Smooth muscle cell (in vitro differentiated cells): ENCODE data around the gene MTHFR. TPM values are rescaled to one million over a fixed set of nuclear protein-coding genes. Genes with fewer than 3 reads are reported as not detected.

ENCODE experiments used
- DNase-seq: peaks from one replicate; lab custom pipeline; 2025; ENCODE audit not compliant: unreplicated experiment; lab: John Stamatoyannopoulos, UW
- H2AFZ ChIP-seq: fragments of 200-600 bp; sonication (generic); 2 replicates; pipeline ENCODE4 v1.6.0; 2016; ENCODE audit warnings: antibody characterized with exemption, low read depth, mild to moderate bottlenecking
- H3F3A ChIP-seq: fragments of 200-600 bp; sonication (generic); 2 replicates; pipeline ENCODE4 v1.6.0; 2017; ENCODE audit warnings: antibody characterized with exemption, low read depth
- H3K27ac ChIP-seq: fragments of 200-600 bp; sonication (generic); 2 replicates; pipeline ENCODE4 v1.5.1; 2016; ENCODE audit warnings: low read depth, mild to moderate bottlenecking
- H3K27me3 ChIP-seq: fragments of 200-600 bp; sonication (generic); 2 replicates; pipeline ENCODE4 v1.6.1; 2016; ENCODE audit warnings: low read depth, mild to moderate bottlenecking
- H3K36me3 ChIP-seq: fragments of 200-600 bp; sonication (generic); 2 replicates; pipeline ENCODE4 v1.5.1; 2016; ENCODE audit warnings: low read depth
- H3K4me1 ChIP-seq: fragments of 200-600 bp; sonication (generic); 2 replicates; pipeline ENCODE4 v1.5.1; 2016; ENCODE audit warnings: low read depth
- H3K4me2 ChIP-seq: fragments of 200-600 bp; sonication (generic); 2 replicates; pipeline ENCODE4 v1.6.0; 2016; ENCODE audit warnings: mild to moderate bottlenecking
- H3K4me3 ChIP-seq: fragments of 200-600 bp; sonication (generic); 2 replicates; pipeline ENCODE4 v1.5.1; 2016; ENCODE audit warnings: mild to moderate bottlenecking
- H3K79me2 ChIP-seq: fragments of 200-600 bp; sonication (generic); 2 replicates; pipeline ENCODE4 v1.6.0; 2016; ENCODE audit warnings: low read depth, mild to moderate bottlenecking
- H3K9ac ChIP-seq: fragments of 200-600 bp; sonication (generic); 2 replicates; pipeline ENCODE4 v1.6.0; 2016; ENCODE audit warnings: low read depth
- H3K9me3 ChIP-seq: fragments of 200-600 bp; sonication (generic); replicated peaks from 2 replicates; pipeline ENCODE4 v1.5.1; 2016; ENCODE audit warnings: low read depth
- H4K20me1 ChIP-seq: fragments of 200-600 bp; sonication (generic); 2 replicates; pipeline ENCODE4 v1.6.0; 2016; ENCODE audit warnings: low read depth
- WGBS: methylation state at CpG from one replicate; pipeline ENCODE4 v1.1.7; 2016; ENCODE audit warnings: low lambda C conversion rate; 5-methylcytosine and 5-hydroxymethylcytosine counted together
- polyA plus RNA-seq: library from polyadenylated mRNA; unstranded; fragments of >200 nt; fragmentation: Nextera tagmentation; extraction: Ambion mirVana; gene quantifications from 2 replicates; pipeline ENCODE4 v1.2.1, GENCODE V29; 2016
- total RNA-seq: library from RNA; depleted of rRNA; stranded (reverse); fragments of >200 nt; gene quantifications from 2 replicates; pipeline ENCODE4 v1.2.3, GENCODE V29; 2014
- TF ChIP-seq, protein P1 (sequence below): fragments of 200-600 bp; sonication (generic); IDR thresholded peaks from 2 replicates; pipeline ENCODE4 v1.5.1; 2017; ENCODE audit warnings: borderline replicate concordance, mild to moderate bottlenecking, antibody characterized with exemption; ENCODE audit not compliant: insufficient read depth, poor library complexity, severe bottlenecking

The MTHFR gene
- total and polyA plus RNA-seq, 2 experiments from 2014 or later, result 6.1 to 15.2 TPM

DNA sequence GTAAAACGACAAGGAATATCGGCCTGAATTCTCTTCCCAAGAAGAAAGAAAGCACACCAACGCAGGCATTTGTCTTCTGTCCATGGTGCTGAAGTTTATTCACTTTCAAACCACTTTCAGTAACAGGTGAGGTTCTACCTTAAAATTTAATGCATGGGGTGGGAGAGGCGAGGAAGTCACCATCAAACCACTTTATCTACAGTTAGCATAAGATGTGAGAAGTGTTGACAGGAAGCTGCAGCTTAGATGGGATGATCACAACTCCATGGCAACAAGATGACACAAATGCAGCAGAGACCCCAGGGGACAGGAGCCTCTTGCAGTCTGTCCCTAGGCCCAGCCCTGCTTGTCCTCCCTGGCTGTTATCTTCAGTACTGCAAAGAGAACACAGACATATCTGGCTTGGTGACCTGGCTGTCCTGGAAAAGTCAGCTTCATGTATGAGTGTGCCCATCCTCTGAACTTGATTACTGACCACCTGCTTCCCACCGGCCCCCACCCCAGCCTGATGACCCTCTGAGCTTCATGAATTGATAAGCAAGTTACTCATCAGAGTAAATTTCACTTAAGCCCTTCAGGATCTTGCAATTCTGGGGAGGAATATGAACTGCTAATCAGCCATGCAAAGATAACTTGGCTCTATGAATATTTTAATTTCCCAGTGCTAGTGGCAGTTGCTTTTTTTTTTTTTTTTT, 40.0 kb upstream of the MTHFR start:
- Histone ChIP-seq H3K36me3 (no peaks in the 10 kb centered on the region), H3K9ac (no peak overlapping the region), H3K27me3 (no peaks in the 10 kb centered on the region), H3K79me2 (no peaks in the 10 kb centered on the region), H3K9me3 (no peaks in the 10 kb centered on the region), H3K4me1 (no peaks in the 10 kb centered on the region), H3K4me3 (no peak overlapping the region), H3K4me2 (no peak overlapping the region), H4K20me1 (peaks cover 44% of the 10 kb centered on the region), H3K27ac (no peak overlapping the region), H2AFZ (no peak overlapping the region), H3F3A (no peaks in the 10 kb centered on the region)
- DNase-seq, result no peak
- WGBS, result 83% methylated on average over 5 of the region's 5 CpGs
- TF ChIP-seq, protein P1, sequence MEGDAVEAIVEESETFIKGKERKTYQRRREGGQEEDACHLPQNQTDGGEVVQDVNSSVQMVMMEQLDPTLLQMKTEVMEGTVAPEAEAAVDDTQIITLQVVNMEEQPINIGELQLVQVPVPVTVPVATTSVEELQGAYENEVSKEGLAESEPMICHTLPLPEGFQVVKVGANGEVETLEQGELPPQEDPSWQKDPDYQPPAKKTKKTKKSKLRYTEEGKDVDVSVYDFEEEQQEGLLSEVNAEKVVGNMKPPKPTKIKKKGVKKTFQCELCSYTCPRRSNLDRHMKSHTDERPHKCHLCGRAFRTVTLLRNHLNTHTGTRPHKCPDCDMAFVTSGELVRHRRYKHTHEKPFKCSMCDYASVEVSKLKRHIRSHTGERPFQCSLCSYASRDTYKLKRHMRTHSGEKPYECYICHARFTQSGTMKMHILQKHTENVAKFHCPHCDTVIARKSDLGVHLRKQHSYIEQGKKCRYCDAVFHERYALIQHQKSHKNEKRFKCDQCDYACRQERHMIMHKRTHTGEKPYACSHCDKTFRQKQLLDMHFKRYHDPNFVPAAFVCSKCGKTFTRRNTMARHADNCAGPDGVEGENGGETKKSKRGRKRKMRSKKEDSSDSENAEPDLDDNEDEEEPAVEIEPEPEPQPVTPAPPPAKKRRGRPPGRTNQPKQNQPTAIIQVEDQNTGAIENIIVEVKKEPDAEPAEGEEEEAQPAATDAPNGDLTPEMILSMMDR, result no peak

- H3K9me3 ChIP-seq, result no peaks in the 10 kb centered on the region
- no peak overlapping the region for H3K4me2 ChIP-seq
- TF ChIP-seq, protein P1, result no peak
- no peak overlapping the region for H3K27ac ChIP-seq
- no peaks in the 10 kb centered on the region for H3K27me3 ChIP-seq
- no peaks in the 10 kb centered on the region for H3K79me2 ChIP-seq
- WGBS, result 91% methylated on average over 19 of the region's 19 CpGs
- H2AFZ ChIP-seq, result no peak overlapping the region
- DNase-seq, result no peak
- no peaks in the 10 kb centered on the region for H3K36me3 ChIP-seq
- no peaks in the 10 kb centered on the region for H3K4me1 ChIP-seq
- H3K4me3 ChIP-seq, result no peak overlapping the region
- H4K20me1 ChIP-seq, result peaks cover 58% of the 10 kb centered on the region
- no peaks in the 10 kb centered on the region for H3F3A ChIP-seq
- no peak overlapping the region for H3K9ac ChIP-seq
These were observed 36.6 kb upstream of the MTHFR start for GRCh38 chr1:11842154-11843041.

DNA sequence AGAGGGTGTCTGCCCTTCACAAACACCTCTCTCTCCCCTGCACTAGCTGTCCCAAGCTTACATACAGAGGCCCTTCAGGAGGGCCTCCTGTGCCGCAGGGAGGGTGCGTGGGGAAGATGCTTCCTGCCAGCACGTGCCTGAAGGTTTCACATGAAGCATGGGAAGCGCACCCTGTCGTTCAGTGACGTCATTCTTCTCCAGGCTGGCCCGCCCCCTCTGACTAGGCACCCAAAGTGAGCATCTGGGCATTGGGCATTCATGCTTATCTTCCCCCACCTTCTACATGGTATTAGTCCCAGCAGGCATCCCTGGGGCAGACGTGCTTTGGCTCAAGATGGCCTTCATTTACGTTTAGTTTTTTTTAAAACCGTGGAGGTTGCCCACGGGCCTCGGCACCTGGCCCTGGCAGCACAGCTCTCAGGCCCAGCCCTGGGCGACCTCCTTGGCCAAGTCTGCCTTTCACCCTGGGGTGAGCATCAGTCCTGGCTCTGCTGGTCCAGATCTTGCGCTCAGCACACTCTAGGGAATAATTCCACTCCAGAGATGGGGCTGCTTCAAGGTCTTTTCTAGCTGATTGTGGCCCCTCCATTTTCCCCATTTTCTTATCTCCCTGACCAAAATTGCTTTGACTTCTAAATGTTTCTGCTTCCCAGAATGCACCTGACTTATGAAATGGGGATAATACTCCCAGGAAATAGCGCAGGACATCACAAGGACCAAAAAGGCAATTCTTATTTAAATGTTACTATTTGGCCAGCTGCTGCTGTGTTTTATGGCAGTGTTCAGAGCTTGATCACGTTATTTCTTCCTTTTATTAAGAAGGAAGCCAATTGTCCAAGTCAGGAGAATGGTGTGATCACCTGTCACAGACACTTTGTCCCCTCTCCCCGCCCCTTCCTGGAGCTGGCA, 35.7 kb upstream of the MTHFR start:
- H3K9me3 ChIP-seq, result no peaks in the 10 kb centered on the region
- 97% methylated on average over 17 of the region's 17 CpGs for whole genome bisulfite sequencing
- H3K27ac ChIP-seq, result no peak overlapping the region
- no peaks in the 10 kb centered on the region for H3K79me2 ChIP-seq
- no peak overlapping the region for H2AFZ ChIP-seq
- H3F3A ChIP-seq, result no peaks in the 10 kb centered on the region
- H3K9ac ChIP-seq, result no peak overlapping the region
- no peaks in the 10 kb centered on the region for H3K27me3 ChIP-seq
- no peak for DNase-seq
- H3K4me3 ChIP-seq, result no peak overlapping the region
- H3K4me2 ChIP-seq, result no peak overlapping the region
- H3K4me1 ChIP-seq, result no peaks in the 10 kb centered on the region
- TF ChIP-seq, protein P1, result no peak
- H3K36me3 ChIP-seq, result no peaks in the 10 kb centered on the region
- H4K20me1 ChIP-seq, result peaks cover 58% of the 10 kb centered on the region
